ENCODE results near the gene CYSTM1. TPM values are rescaled to one million over a fixed set of nuclear protein-coding genes. Genes with fewer than 3 reads are reported as not detected.
A peak's percentile ranks its signal among the peaks of the same experiment; 100 is the strongest.

CYSTM1 gene
- total RNA-seq, 1 experiment from 2014 or later = 43.3 TPM

- Histone ChIP-seq H3K9me2 (replicated peaks; ENCODE audit: low read length) (no peaks in the 10 kb centered on the region), H2AFZ (ENCODE audit: low read length) (no peak overlapping the region), H3K79me2 (ENCODE audit: low read length) (no peaks in the 10 kb centered on the region), H3K27me3 (ENCODE audit: low read length) (no peaks in the 10 kb centered on the region), H3K9me3 (ENCODE audit: low read length) (no peaks in the 10 kb centered on the region), H3K4me1 (ENCODE audit: insufficient read depth, low read length) (peaks cover 31% of the 10 kb centered on the region), H3K27ac (ENCODE audit: low read length) (peak overlapping the region; percentile 65), H3F3A (ENCODE audit: low read length, unreplicated experiment) (no peaks in the 10 kb centered on the region), H3K4me3 (ENCODE audit: low read length) (no peak overlapping the region), H3K36me3 (ENCODE audit: low read depth, low read length) (peaks cover 7% of the 10 kb centered on the region; the same call in 1 of the 2 replicates), H4K20me1 (ENCODE audit: low read length) (no peaks in the 10 kb centered on the region), H3K9ac (ENCODE audit: low read length) (no peak overlapping the region), H3K4me2 (ENCODE audit: low read length) (peak overlapping the region; percentile 63; the same call in 1 of the 2 replicates)
- intact Hi-C loops (cut with micrococcal nuclease) = loop anchor here (5.0 kb wide), 1 partner anchor 45 kb away; the partner anchor contains the start of gene CYSTM1
- ATAC-seq (no peak), DNase-seq (no peak)
- ChIA-PET CTCF (no interaction called here), POLR2A (ENCODE audit: unreplicated experiment) (no interaction called here)
- BruUV-seq (replicated peaks) = no TSS peak
- TF ChIP-seq EZH2 (IDR thresholded peaks at IDR 0.05; ENCODE audit: low read length, unreplicated experiment) = no peak
- no peak for TF ChIP-seq EZH2phosphoT487 (IDR thresholded peaks at IDR 0.05; ENCODE audit: borderline replicate concordance, low read length)
- no peak for TF ChIP-seq CTCF (conservative IDR thresholded peaks at IDR 0.05; ENCODE audit: low read depth, low read length)
Measured at GRCh38 chr5:140222416-140222815, 47.4 kb downstream of the CYSTM1 start.

- Histone ChIP-seq H3K4me1 (ENCODE audit: insufficient read depth, low read length) (peaks cover 31% of the 10 kb centered on the region), H3K27ac (ENCODE audit: low read length) (no peak overlapping the region), H3K36me3 (ENCODE audit: low read depth, low read length) (peaks cover 7% of the 10 kb centered on the region; the same call in 1 of the 2 replicates), H3K9me2 (replicated peaks; ENCODE audit: low read length) (no peaks in the 10 kb centered on the region), H3K4me3 (ENCODE audit: low read length) (no peak overlapping the region), H2AFZ (ENCODE audit: low read length) (no peak overlapping the region), H3K4me2 (ENCODE audit: low read length) (no peak overlapping the region), H3K79me2 (ENCODE audit: low read length) (no peaks in the 10 kb centered on the region), H3F3A (ENCODE audit: low read length, unreplicated experiment) (no peaks in the 10 kb centered on the region), H3K9me3 (ENCODE audit: low read length) (no peaks in the 10 kb centered on the region), H4K20me1 (ENCODE audit: low read length) (no peaks in the 10 kb centered on the region), H3K9ac (ENCODE audit: low read length) (no peak overlapping the region), H3K27me3 (ENCODE audit: low read length) (no peaks in the 10 kb centered on the region)
- TF ChIP-seq EZH2 (IDR thresholded peaks at IDR 0.05; ENCODE audit: low read length, unreplicated experiment) = no peak
- TF ChIP-seq EZH2phosphoT487 (IDR thresholded peaks at IDR 0.05; ENCODE audit: borderline replicate concordance, low read length) = no peak
- no peak for TF ChIP-seq CTCF (conservative IDR thresholded peaks at IDR 0.05; ENCODE audit: low read depth, low read length)
- DNase-seq (no peak), ATAC-seq (no peak)
- ChIA-PET CTCF (no interaction called here), POLR2A (ENCODE audit: unreplicated experiment) (no interaction called here)
- no TSS peak for BruUV-seq (replicated peaks)
- intact Hi-C loops (cut with micrococcal nuclease) = loop anchor here (5.0 kb wide), 1 partner anchor 46 kb away; the partner anchor contains the start of gene CYSTM1
Measured at GRCh38 chr5:140223567-140223966, 48.6 kb downstream of the CYSTM1 start.

- CTCF ChIA-PET = no interaction called here
- no peaks in the 10 kb centered on the region for H4K20me1 ChIP-seq (ENCODE audit: low read length)
- POLR2A ChIA-PET (ENCODE audit: unreplicated experiment) = no interaction called here
- no peaks in the 10 kb centered on the region for H3K9me2 ChIP-seq (replicated peaks; ENCODE audit: low read length)
- no peak overlapping the region for H3K4me3 ChIP-seq (ENCODE audit: low read length)
- peaks cover 7% of the 10 kb centered on the region; the same call in 1 of the 2 replicates for H3K36me3 ChIP-seq (ENCODE audit: low read depth, low read length)
- no peak overlapping the region for H2AFZ ChIP-seq (ENCODE audit: low read length)
- no peak overlapping the region for H3K4me2 ChIP-seq (ENCODE audit: low read length)
- H3K9ac ChIP-seq (ENCODE audit: low read length) = no peak overlapping the region
- H3K27ac ChIP-seq (ENCODE audit: low read length) = no peak overlapping the region
- intact Hi-C loops (cut with micrococcal nuclease) = loop anchor here (5.0 kb wide), 1 partner anchor 47 kb away; the partner anchor contains the start of gene CYSTM1
- TF ChIP-seq CTCF (conservative IDR thresholded peaks at IDR 0.05; ENCODE audit: low read depth, low read length) = no peak
- TF ChIP-seq EZH2phosphoT487 (IDR thresholded peaks at IDR 0.05; ENCODE audit: borderline replicate concordance, low read length) = no peak
- no peak for TF ChIP-seq EZH2 (IDR thresholded peaks at IDR 0.05; ENCODE audit: low read length, unreplicated experiment)
- H3K4me1 ChIP-seq (ENCODE audit: insufficient read depth, low read length) = peaks cover 29% of the 10 kb centered on the region
- no peaks in the 10 kb centered on the region for H3K9me3 ChIP-seq (ENCODE audit: low read length)
- H3K27me3 ChIP-seq (ENCODE audit: low read length) = no peaks in the 10 kb centered on the region
- no TSS peak for BruUV-seq (replicated peaks)
- no peaks in the 10 kb centered on the region for H3F3A ChIP-seq (ENCODE audit: low read length, unreplicated experiment)
- no peak for DNase-seq
- no peaks in the 10 kb centered on the region for H3K79me2 ChIP-seq (ENCODE audit: low read length)
- ATAC-seq = no peak
Measured at GRCh38 chr5:140224658-140225057, 49.7 kb downstream of the CYSTM1 start.
